ENCODE data around the gene CELF2.
A peak's percentile ranks its signal among the peaks of the same experiment; 100 is the strongest.

GRCh38 chr10:11086177-11086840 is 68.6 kb downstream of the CELF2 start:
- TF ChIP-seq CTCF (IDR thresholded peaks at IDR 0.05), result no peak
- peak; percentile 62 to 70 (median 68) for TF ChIP-seq POLR2AphosphoS5 (IDR thresholded peaks at IDR 0.05)
- TF ChIP-seq POLR2A (IDR thresholded peaks at IDR 0.05), result no peak
- TF ChIP-seq EP300 (IDR thresholded peaks at IDR 0.05; ENCODE audit: low read depth), result no peak
